Measurements from ENCODE around the gene SMPD4. TPM values are rescaled to one million over a fixed set of nuclear protein-coding genes. Genes with fewer than 3 reads are reported as not detected.
A peak's percentile ranks its signal among the peaks of the same experiment; 100 is the strongest.
"Not testable (repeated sequence)": the region's sequence is repeated elsewhere in the genome, so short reads cannot be mapped to it uniquely, and the experiment has no call there.

Gene SMPD4
- total RNA-seq, 6 donors from 2014 or later: 33.3 to 109 (median 44.6) TPM

GRCh38 chr2:130138841-130139251, 42.6 kb downstream of the SMPD4 start:
- WGBS, 2 donors: 86 to 96% methylated on average over 4 to 13 of the region's 15 CpGs

DNA sequence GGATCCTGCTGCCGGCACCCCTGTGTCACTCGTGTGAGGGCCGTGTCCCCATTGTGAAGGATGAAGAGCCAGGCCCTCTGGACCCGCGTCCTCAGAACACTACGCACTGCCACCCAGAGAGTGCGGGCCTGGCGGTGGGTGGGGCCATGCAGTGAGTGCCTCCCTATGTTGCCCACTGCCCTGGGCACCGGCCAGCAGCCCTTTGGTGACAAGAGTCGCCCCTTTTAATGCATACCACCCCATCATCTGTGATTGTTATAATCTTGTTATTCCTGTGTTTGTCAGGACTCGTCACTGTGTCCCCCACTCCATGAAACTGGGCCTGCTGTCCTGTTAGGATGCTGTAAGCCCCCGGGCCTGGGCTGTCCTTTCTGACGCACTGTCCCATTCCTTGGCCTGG, 43.1 kb downstream of the SMPD4 start:
- not testable (repeated sequence) for H3K4me1 ChIP-seq; H3K36me3 ChIP-seq; H3K27ac ChIP-seq; ATAC-seq (ENCODE audit: low FRiP score in 2 of 2); H3K27me3 ChIP-seq; H3K9me3 ChIP-seq; DNase-seq; H3K4me3 ChIP-seq
- 84 to 85% methylated on average over 2 of the region's 13 CpGs for WGBS, 2 donors

More at GRCh38 chr2:130138841-130139251, 42.6 kb downstream of the SMPD4 start:
- DNase-seq (peak in 1 of 2 donors; percentile 63), ATAC-seq (ENCODE audit: low FRiP score in 2 of 2) (peak in 1 of 2 donors; percentile 18)
- H3K36me3 ChIP-seq, H3K27ac ChIP-seq, H3K9me3 ChIP-seq, H3K27me3 ChIP-seq, H3K4me1 ChIP-seq, H3K4me3 ChIP-seq: not testable (repeated sequence)

DNA sequence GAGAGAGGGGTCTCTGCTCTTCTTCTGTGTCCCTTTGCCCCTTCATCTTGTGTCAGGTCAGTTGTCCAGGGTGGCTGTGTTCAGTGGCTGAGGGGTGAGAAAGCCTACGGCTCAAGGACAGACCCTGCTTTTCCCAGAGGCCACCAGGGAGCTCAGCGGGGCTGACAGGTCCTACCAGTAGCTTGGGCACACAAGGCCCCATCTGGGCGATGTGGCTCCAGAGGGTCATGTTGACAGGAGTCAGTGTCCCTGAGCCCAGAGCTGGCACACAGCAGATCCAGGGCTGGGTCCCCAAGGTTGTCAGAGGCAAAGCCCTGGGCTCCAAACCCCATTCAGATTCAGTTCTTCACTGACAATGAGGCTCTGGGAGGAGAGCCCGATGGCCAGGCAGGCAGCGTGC, 44.3 kb downstream of the SMPD4 start:
- H3K4me3 ChIP-seq; H3K27me3 ChIP-seq; ATAC-seq (ENCODE audit: low FRiP score in 2 of 2); H3K4me1 ChIP-seq; H3K36me3 ChIP-seq; DNase-seq; H3K9me3 ChIP-seq; H3K27ac ChIP-seq: not testable (repeated sequence)
- WGBS, 2 donors: 75 to 80% methylated on average over 1 to 3 of the region's 5 CpGs

- 90% methylated on average over 3 of the region's 10 CpGs; no CpG with 5 or more reads in 1 of the 2 donors for WGBS, 2 donors
Measured at GRCh38 chr2:130136546-130136945, 44.9 kb downstream of the SMPD4 start.

GRCh38 chr2:130135692-130136541, 45.5 kb downstream of the SMPD4 start:
- H3K36me3 ChIP-seq: no peaks in the 10 kb centered on the region
- DNase-seq: peak in 1 of 2 donors; percentile 62
- 92 to 96% methylated on average over 6 to 15 of the region's 15 CpGs for WGBS, 2 donors
- no peak for ATAC-seq (ENCODE audit: low FRiP score in 2 of 2)
- TF ChIP-seq EP300 (IDR thresholded peaks at IDR 0.05): no peak
- TF ChIP-seq POLR2A (IDR thresholded peaks at IDR 0.05): no peak
- TF ChIP-seq CTCF (IDR thresholded peaks at IDR 0.05): no peak
- no peak for TF ChIP-seq POLR2AphosphoS5 (IDR thresholded peaks at IDR 0.05)
- H3K4me1 ChIP-seq: no peaks in the 10 kb centered on the region
- no peaks in the 10 kb centered on the region for H3K9me3 ChIP-seq
- H3K4me3 ChIP-seq: no peak overlapping the region
- no peak overlapping the region for H3K27ac ChIP-seq
- H3K27me3 ChIP-seq: no peaks in the 10 kb centered on the region

More at GRCh38 chr2:130136546-130136945, 44.9 kb downstream of the SMPD4 start:
- not testable (repeated sequence) for ATAC-seq (ENCODE audit: low FRiP score in 2 of 2); H3K9me3 ChIP-seq; H3K4me1 ChIP-seq; H3K27me3 ChIP-seq; H3K36me3 ChIP-seq; H3K27ac ChIP-seq; H3K4me3 ChIP-seq
- peak in 1 of 2 donors; percentile 40 for DNase-seq

GRCh38 chr2:130129120-130129829, 52.1 kb downstream of the SMPD4 start, which contains the start of gene POTEF:
Gene POTEF, minus strand, starts transcription at chr2:130129222. Its CDS starts 8,707 bp downstream, at chr2:130120515.
- ATAC-seq (ENCODE audit: low FRiP score in 2 of 2); DNase-seq; H3K27ac ChIP-seq; H3K4me3 ChIP-seq; H3K36me3 ChIP-seq; H3K4me1 ChIP-seq; H3K27me3 ChIP-seq; H3K9me3 ChIP-seq: not testable (repeated sequence)
- WGBS, 2 donors: 88 to 89% methylated on average over 14 to 19 of the region's 29 CpGs

DNA sequence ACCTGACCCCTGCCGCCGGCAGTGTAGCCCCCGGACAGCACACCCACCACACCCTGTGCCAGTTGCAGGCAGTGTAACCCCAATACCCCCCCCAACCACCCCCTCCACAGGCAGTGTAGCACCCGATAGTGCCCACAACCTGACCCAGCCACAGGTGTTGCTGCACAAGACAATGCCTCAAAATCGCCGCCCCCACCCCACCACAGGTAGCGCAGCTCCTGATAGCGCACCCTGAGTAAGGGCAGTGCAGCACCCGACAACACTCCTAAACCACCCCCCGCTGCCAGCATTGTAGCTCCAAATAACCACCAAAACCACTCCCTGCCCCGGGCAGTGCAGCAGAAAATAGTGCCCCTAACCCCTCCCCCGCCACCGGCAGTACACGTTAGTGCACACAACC, 52.9 kb downstream of the SMPD4 start:
- peak in 1 of 2 donors; percentile 46 for DNase-seq
- not testable (repeated sequence) for H3K4me1 ChIP-seq, H3K27ac ChIP-seq, H3K27me3 ChIP-seq, H3K4me3 ChIP-seq, H3K36me3 ChIP-seq, H3K9me3 ChIP-seq
- ATAC-seq (ENCODE audit: low FRiP score in 2 of 2): peak; percentile 35 to 75
- 95 to 97% methylated on average over 4 to 10 of the region's 14 CpGs for WGBS, 2 donors

GRCh38 chr2:130127726-130128125, 53.7 kb downstream of the SMPD4 start:
- H3K9me3 ChIP-seq; H3K27me3 ChIP-seq; H3K36me3 ChIP-seq; DNase-seq; H3K4me3 ChIP-seq; H3K4me1 ChIP-seq; H3K27ac ChIP-seq; ATAC-seq (ENCODE audit: low FRiP score in 2 of 2): not testable (repeated sequence)
- WGBS, 2 donors: no CpG with 5 or more reads among the region's 9 CpGs

GRCh38 chr2:130120924-130121323, 60.5 kb downstream of the SMPD4 start:
- not testable (repeated sequence) for H3K27ac ChIP-seq; ATAC-seq (ENCODE audit: low FRiP score in 2 of 2); H3K9me3 ChIP-seq; H3K4me1 ChIP-seq; H3K27me3 ChIP-seq; H3K4me3 ChIP-seq; H3K36me3 ChIP-seq
- WGBS, 2 donors: 92% methylated on average over 18 to 30 of the region's 45 CpGs
- peak in 1 of 2 donors; percentile 52 for DNase-seq

GRCh38 chr2:130102597-130103363, 78.6 kb downstream of the SMPD4 start:
- H3K4me3 ChIP-seq; DNase-seq; H3K27ac ChIP-seq; H3K27me3 ChIP-seq; H3K36me3 ChIP-seq; H3K4me1 ChIP-seq; ATAC-seq (ENCODE audit: low FRiP score in 2 of 2); H3K9me3 ChIP-seq: not testable (repeated sequence)
- WGBS, 2 donors: 62 to 79% methylated on average over 6 to 7 of the region's 8 CpGs

Measured in upper lobe of left lung (tissue), 6 donors.